Panc1 (cell line): ENCODE data around the gene SPECC1. TPM values are rescaled to one million over a fixed set of nuclear protein-coding genes. Genes with fewer than 3 reads are reported as not detected.

Experiments used
- ATAC-seq: fragments of 200-7000 bp; cut with Tn5 transposase; 2 replicates; pipeline ENCODE4 v1.9.1; 2020; ENCODE audit warnings: mild to moderate bottlenecking, moderate library complexity
- BruUV-seq: library from RNA; stranded (reverse); fragments of 400-500 nt; replicated peaks from 2 replicates; lab custom pipeline; 2021; lab: Mats Ljungman, UMichigan
- CTCF ChIA-PET: fragments of 300-600 bp; sonication (Branson Sonifier 250); formaldehyde crosslinking; loops from one replicate; lab custom pipeline; 2022; ENCODE audit warnings: antibody characterized with exemption; lab: Charles Lee
- POLR2A ChIA-PET: fragments of 300-600 bp; sonication (Branson Sonifier 250); formaldehyde crosslinking; loops from one replicate; lab custom pipeline; 2022; ENCODE audit warnings: antibody characterized with exemption; lab: Charles Lee
- DNase-seq: peaks from one replicate; pipeline ENCODE4 v3.0.0-alpha.2; 2010; ENCODE audit warnings: low read depth, low spot score
- H3K27ac ChIP-seq: 2 replicates; pipeline ENCODE4 v1.5.1; 2011; ENCODE audit warnings: mild to moderate bottlenecking, low read length, inconsistent platforms
- H3K27me3 ChIP-seq: fragments of 200-500 bp; sonication (Bioruptor generic); 2 replicates; pipeline ENCODE4 v1.6.0; 2014; ENCODE audit warnings: low read length, inconsistent platforms; ENCODE audit not compliant: control insufficient read depth, insufficient read depth
- H3K36me3 ChIP-seq: fragments of 200-500 bp; sonication (Bioruptor generic); 2 replicates; pipeline ENCODE4 v1.5.1; 2014; ENCODE audit warnings: inconsistent platforms, mild to moderate bottlenecking, low read length, moderate library complexity; ENCODE audit not compliant: control insufficient read depth, insufficient read depth
- H3K4me1 ChIP-seq: 2 replicates; pipeline ENCODE4 v1.5.1; 2011; ENCODE audit warnings: inconsistent platforms, mild to moderate bottlenecking, low read length, moderate library complexity; ENCODE audit not compliant: control insufficient read depth, insufficient read depth
- H3K4me3 ChIP-seq, 2 experiments: 2 replicates each; pipeline ENCODE4 v1.5.1; 2011 to 2012; ENCODE audit warnings: low read depth in 2 of 2, low read length in 2 of 2, mild to moderate bottlenecking in 2 of 2, inconsistent platforms in 1 of 2, moderate library complexity in 1 of 2
- H3K9me3 ChIP-seq: fragments of 200-500 bp; sonication (Bioruptor generic); 2 replicates; pipeline ENCODE4 v1.5.1; 2014; ENCODE audit warnings: low read depth, mild to moderate bottlenecking, inconsistent platforms, low read length, moderate library complexity; ENCODE audit not compliant: control insufficient read depth, insufficient read depth
- CTCF ChIP-seq: fragments of 450-650 bp; IDR thresholded peaks from 2 replicates; pipeline ENCODE4 v1.5.1; 2017; ENCODE audit warnings: mild to moderate bottlenecking
- POLR2AphosphoS5 ChIP-seq: IDR thresholded peaks from 2 replicates; pipeline ENCODE4 v1.6.1; 2012; ENCODE audit warnings: mild to moderate bottlenecking, low read depth, low read length, moderate library complexity
- SIN3A ChIP-seq: IDR thresholded peaks from 2 replicates; pipeline ENCODE4 v1.6.1; 2012; ENCODE audit warnings: low read depth, mild to moderate bottlenecking, low read length, moderate library complexity, borderline replicate concordance; ENCODE audit not compliant: insufficient read depth
- TCF7L2 ChIP-seq: IDR thresholded peaks from 2 replicates; pipeline ENCODE4 v1.6.1; 2011; ENCODE audit warnings: mild to moderate bottlenecking, low read depth, low read length, inconsistent platforms
- in situ Hi-C: cut with HindIII; loops from 2 replicates; pipeline ENCODE4 v1.10.0; 2016; ENCODE audit warnings: low sequenced_read_pairs, low pct_unique_long_range_greater_than_20kb
- intact Hi-C: fragments of 100-400 bp; cut with micrococcal nuclease; formaldehyde crosslinking; loops from one replicate; pipeline ENCODE4 v1.10.0; 2022; ENCODE audit not compliant: unreplicated experiment
- total RNA-seq: library from RNA; stranded (reverse); gene quantifications from one replicate; pipeline ENCODE4 v1.2.1, GENCODE V29; 2021; ENCODE audit not compliant: unreplicated experiment
- TF ChIP-seq, protein P1 (sequence below), 2 experiments: IDR thresholded peaks; 2 replicates each; pipeline ENCODE4 v1.6.1; 2011 to 2012; ENCODE audit warnings: low read depth in 2 of 2, control low read depth in 1 of 2, low read length in 1 of 2, mild to moderate bottlenecking in 1 of 2, moderate library complexity in 1 of 2; ENCODE audit not compliant: insufficient read depth in 1 of 2

The SPECC1 gene
- total RNA-seq, 1 experiment from 2014 or later, result 80.8 TPM

- Histone ChIP-seq H3K4me1 (peaks cover 7% of the 10 kb centered on the region), H3K27ac (no peak overlapping the region), H3K36me3 (peaks cover 4% of the 10 kb centered on the region; the same call in 1 of the 2 replicates), H3K9me3 (no peaks in the 10 kb centered on the region), H3K27me3 (no peaks in the 10 kb centered on the region), H3K4me3 (no peak overlapping the region)
- intact Hi-C loops, result no loop called here
- no peak for TF ChIP-seq SIN3A
- TF ChIP-seq, protein P1, sequence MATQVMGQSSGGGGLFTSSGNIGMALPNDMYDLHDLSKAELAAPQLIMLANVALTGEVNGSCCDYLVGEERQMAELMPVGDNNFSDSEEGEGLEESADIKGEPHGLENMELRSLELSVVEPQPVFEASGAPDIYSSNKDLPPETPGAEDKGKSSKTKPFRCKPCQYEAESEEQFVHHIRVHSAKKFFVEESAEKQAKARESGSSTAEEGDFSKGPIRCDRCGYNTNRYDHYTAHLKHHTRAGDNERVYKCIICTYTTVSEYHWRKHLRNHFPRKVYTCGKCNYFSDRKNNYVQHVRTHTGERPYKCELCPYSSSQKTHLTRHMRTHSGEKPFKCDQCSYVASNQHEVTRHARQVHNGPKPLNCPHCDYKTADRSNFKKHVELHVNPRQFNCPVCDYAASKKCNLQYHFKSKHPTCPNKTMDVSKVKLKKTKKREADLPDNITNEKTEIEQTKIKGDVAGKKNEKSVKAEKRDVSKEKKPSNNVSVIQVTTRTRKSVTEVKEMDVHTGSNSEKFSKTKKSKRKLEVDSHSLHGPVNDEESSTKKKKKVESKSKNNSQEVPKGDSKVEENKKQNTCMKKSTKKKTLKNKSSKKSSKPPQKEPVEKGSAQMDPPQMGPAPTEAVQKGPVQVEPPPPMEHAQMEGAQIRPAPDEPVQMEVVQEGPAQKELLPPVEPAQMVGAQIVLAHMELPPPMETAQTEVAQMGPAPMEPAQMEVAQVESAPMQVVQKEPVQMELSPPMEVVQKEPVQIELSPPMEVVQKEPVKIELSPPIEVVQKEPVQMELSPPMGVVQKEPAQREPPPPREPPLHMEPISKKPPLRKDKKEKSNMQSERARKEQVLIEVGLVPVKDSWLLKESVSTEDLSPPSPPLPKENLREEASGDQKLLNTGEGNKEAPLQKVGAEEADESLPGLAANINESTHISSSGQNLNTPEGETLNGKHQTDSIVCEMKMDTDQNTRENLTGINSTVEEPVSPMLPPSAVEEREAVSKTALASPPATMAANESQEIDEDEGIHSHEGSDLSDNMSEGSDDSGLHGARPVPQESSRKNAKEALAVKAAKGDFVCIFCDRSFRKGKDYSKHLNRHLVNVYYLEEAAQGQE (IDR thresholded peaks at IDR 0.05; ENCODE audit: insufficient read depth in 1 of 2, low read depth in 2 of 2, low read length in 1 of 2), result no peak
- no peak for TF ChIP-seq TCF7L2
- no peak for TF ChIP-seq CTCF
- TF ChIP-seq POLR2AphosphoS5, result no peak
- in situ Hi-C loops, result no loop called here
- ChIA-PET POLR2A (no interaction called here), CTCF (no interaction called here)
- ATAC-seq (no peak), DNase-seq (no peak)
- no TSS peak for BruUV-seq
Observed at GRCh38 chr17:20223808-20224328, 214.7 kb downstream of the SPECC1 start.

DNA sequence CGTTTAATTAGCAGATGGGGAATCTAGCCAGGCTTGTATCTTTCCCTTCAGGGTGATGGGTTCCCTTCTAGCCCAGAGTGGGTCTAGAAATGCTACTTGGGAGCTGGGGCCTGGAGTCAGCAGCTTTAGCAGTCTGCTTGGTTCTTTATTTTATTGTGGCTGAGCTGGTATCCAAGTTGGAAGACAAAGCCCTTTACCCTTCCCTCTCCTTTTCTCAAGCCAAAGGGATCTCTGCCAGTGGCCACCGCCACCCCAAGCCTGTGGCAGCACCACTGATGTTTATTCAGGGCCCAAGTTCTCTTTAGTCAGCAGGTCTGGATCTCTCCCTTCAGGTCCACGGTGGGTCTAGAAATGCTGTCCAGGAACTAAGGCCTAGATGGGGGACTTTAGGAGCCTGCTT is 215.2 kb downstream of the SPECC1 start:
- ATAC-seq (no peak), DNase-seq (no peak)
- POLR2A ChIA-PET, result no interaction called here
- Histone ChIP-seq H3K9me3 (no peaks in the 10 kb centered on the region), H3K36me3 (peaks cover 4% of the 10 kb centered on the region; the same call in 1 of the 2 replicates), H3K4me1 (peaks cover 7% of the 10 kb centered on the region), H3K4me3 (no peak overlapping the region), H3K27me3 (no peaks in the 10 kb centered on the region), H3K27ac (no peak overlapping the region)
- BruUV-seq, result no TSS peak
- in situ Hi-C loops, result no loop called here
- TF ChIP-seq CTCF (no peak), SIN3A (no peak), TCF7L2 (no peak), POLR2AphosphoS5 (no peak)
- TF ChIP-seq, protein P1 (IDR thresholded peaks at IDR 0.05; ENCODE audit: insufficient read depth in 1 of 2, low read depth in 2 of 2, low read length in 1 of 2), result no peak
- intact Hi-C loops, result no loop called here
- CTCF ChIA-PET, result interaction anchor here (0.6 kb wide), 1 partner anchor 33 kb away, joined by 3 read pairs; no protein-coding TSS in a partner anchor
